IMR-90 (cell line): ENCODE data around the gene SRRM4. TPM values are rescaled to one million over a fixed set of nuclear protein-coding genes. Genes with fewer than 3 reads are reported as not detected.

ENCODE experiments used
- ATAC-seq: fragments of 200-7000 bp; cut with Tn5 transposase; 2 replicates; pipeline ENCODE4 v1.9.1; 2020; ENCODE audit warnings: low read depth, mild to moderate bottlenecking, moderate library complexity
- BruUV-seq: library from RNA; stranded (reverse); fragments of 400-500 nt; replicated peaks from 2 replicates; lab custom pipeline; 2021; lab: Mats Ljungman, UMichigan
- CTCF ChIA-PET: fragments of 300-600 bp; formaldehyde crosslinking; extraction: SDS; loops from one replicate; lab custom pipeline; 2021; ENCODE audit warnings: antibody characterized with exemption; lab: Yijun Ruan, JAX
- POLR2A ChIA-PET: fragments of 300-600 bp; sonication (Branson Sonifier 250); formaldehyde crosslinking; loops from one replicate; lab custom pipeline; 2022; ENCODE audit warnings: antibody characterized with exemption; ENCODE audit not compliant: unreplicated experiment; lab: Charles Lee
- DNase-seq: peaks from one replicate; pipeline ENCODE4 v3.0.0; 2013
- H2AFZ ChIP-seq: replicated peaks from 2 replicates; pipeline ENCODE3; 2013; ENCODE audit warnings: low read length, mild to moderate bottlenecking; ENCODE audit not compliant: poor library complexity
- H2AK5ac ChIP-seq: 2 replicates; pipeline ENCODE4 v1.6.1; 2013; ENCODE audit warnings: low read depth, low read length, inconsistent platforms
- H2AK9ac ChIP-seq: replicated peaks from 2 replicates; pipeline ENCODE3; 2013; ENCODE audit warnings: mild to moderate bottlenecking, low read depth, low read length, moderate library complexity; ENCODE audit not compliant: poor library complexity
- H2BK120ac ChIP-seq: 2 replicates; pipeline ENCODE4 v1.6.1; 2013; ENCODE audit warnings: low read depth, low read length, inconsistent platforms
- H2BK15ac ChIP-seq: 3 replicates; pipeline ENCODE4 v1.6.1; 2013; ENCODE audit warnings: low read depth, low read length, inconsistent platforms
- H2BK20ac ChIP-seq: 2 replicates; pipeline ENCODE4 v1.6.1; 2013; ENCODE audit warnings: low read depth, mild to moderate bottlenecking, inconsistent platforms, low read length, moderate library complexity
- H2BK5ac ChIP-seq: 2 replicates; pipeline ENCODE4 v1.6.1; 2013; ENCODE audit warnings: mild to moderate bottlenecking, low read depth, low read length, inconsistent platforms; ENCODE audit not compliant: poor library complexity, severe bottlenecking
- H3K14ac ChIP-seq: replicated peaks from 2 replicates; pipeline ENCODE4 v1.6.1; 2013; ENCODE audit warnings: low read depth, low read length, inconsistent platforms
- H3K18ac ChIP-seq: 2 replicates; pipeline ENCODE4 v1.6.1; 2013; ENCODE audit warnings: low read depth, low read length, control low read depth
- H3K23ac ChIP-seq: 2 replicates; pipeline ENCODE4 v1.6.1; 2013; ENCODE audit warnings: low read depth, low read length, inconsistent platforms
- H3K27ac ChIP-seq: 2 replicates; pipeline ENCODE4 v1.5.1; 2013; ENCODE audit warnings: mild to moderate bottlenecking, control low read depth, low read length; ENCODE audit not compliant: insufficient read depth
- H3K27me3 ChIP-seq: 2 replicates; pipeline ENCODE4 v1.6.1; 2013; ENCODE audit warnings: low read length; ENCODE audit not compliant: control insufficient read depth, insufficient read depth
- H3K36me3 ChIP-seq: 2 replicates; pipeline ENCODE4 v1.6.1; 2013; ENCODE audit warnings: low read length, mixed read lengths; ENCODE audit not compliant: control insufficient read depth, insufficient read depth
- H3K4ac ChIP-seq: 2 replicates; pipeline ENCODE4 v1.6.1; 2013; ENCODE audit warnings: low read depth, low read length, inconsistent platforms
- H3K4me1 ChIP-seq: 2 replicates; pipeline ENCODE4 v1.6.1; 2013; ENCODE audit warnings: low read length, mixed read lengths; ENCODE audit not compliant: control insufficient read depth, insufficient read depth
- H3K4me2 ChIP-seq: 2 replicates; pipeline ENCODE4 v1.6.1; 2013; ENCODE audit warnings: low read depth, mild to moderate bottlenecking, control low read depth, low read length, moderate library complexity
- H3K4me3 ChIP-seq: 2 replicates; pipeline ENCODE4 v1.5.1; 2013; ENCODE audit warnings: low read depth, mild to moderate bottlenecking, control low read depth, low read length, moderate library complexity; ENCODE audit not compliant: insufficient read depth
- H3K56ac ChIP-seq: 2 replicates; pipeline ENCODE4 v1.6.1; 2013; ENCODE audit warnings: low read length, inconsistent platforms; ENCODE audit not compliant: insufficient read depth; ENCODE audit errors: extremely low read depth
- H3K79me1 ChIP-seq, 2 experiments: 2 replicates each; pipeline ENCODE4 v1.6.1; 2013; ENCODE audit warnings: low read length in 2 of 2, inconsistent platforms in 1 of 2, low read depth in 1 of 2
- H3K9ac ChIP-seq: 2 replicates; pipeline ENCODE4 v1.6.1; 2013; ENCODE audit warnings: low read depth, low read length, control low read depth
- H3K9me1 ChIP-seq: 2 replicates; pipeline ENCODE4 v1.6.1; 2013; ENCODE audit warnings: low read length, inconsistent platforms; ENCODE audit not compliant: insufficient read depth
- H3K9me3 ChIP-seq: 2 replicates; pipeline ENCODE4 v1.6.1; 2013; ENCODE audit warnings: low read length; ENCODE audit not compliant: control insufficient read depth, insufficient read depth
- H4K20me1 ChIP-seq: 2 replicates; pipeline ENCODE4 v1.6.1; 2013; ENCODE audit warnings: low read length, inconsistent platforms; ENCODE audit not compliant: insufficient read depth
- H4K5ac ChIP-seq: 2 replicates; pipeline ENCODE4 v1.6.1; 2013; ENCODE audit warnings: mild to moderate bottlenecking, low read depth, low read length, control low read depth
- H4K8ac ChIP-seq, 2 experiments: 2 replicates each; pipeline ENCODE4 v1.6.1; 2013; ENCODE audit warnings: low read depth in 2 of 2, low read length in 2 of 2, control low read depth in 1 of 2, inconsistent platforms in 1 of 2
- H4K91ac ChIP-seq: 2 replicates; pipeline ENCODE4 v1.6.1; 2013; ENCODE audit warnings: low read depth, low read length, inconsistent platforms; ENCODE audit not compliant: insufficient read depth
- CEBPB ChIP-seq: IDR thresholded peaks from 2 replicates; pipeline ENCODE4 v1.6.1; 2012; ENCODE audit warnings: low read depth, low read length, improper control_type of control experiment
- CHD1 ChIP-seq: IDR thresholded peaks from 2 replicates; pipeline ENCODE4 v1.6.1; 2012; ENCODE audit warnings: low read depth, low read length, improper control_type of control experiment
- MAFK ChIP-seq: IDR thresholded peaks from 2 replicates; pipeline ENCODE4 v1.6.1; 2012; ENCODE audit warnings: low read depth, low read length, improper control_type of control experiment
- MAZ ChIP-seq: IDR thresholded peaks from 2 replicates; pipeline ENCODE4 v1.6.1; 2012; ENCODE audit warnings: low read depth, mild to moderate bottlenecking, low read length, improper control_type of control experiment, moderate library complexity, borderline replicate concordance
- NFE2L2 ChIP-seq: fragments of 150-350 bp; IDR thresholded peaks from 2 replicates; pipeline ENCODE4 v1.6.1; 2016; ENCODE audit warnings: low read depth, mild to moderate bottlenecking, low read length
- RAD21 ChIP-seq: IDR thresholded peaks from 2 replicates; pipeline ENCODE4 v1.6.1; 2012; ENCODE audit warnings: low read length, improper control_type of control experiment
- RFX5 ChIP-seq: IDR thresholded peaks from 2 replicates; pipeline ENCODE4 v1.8.0; 2012; ENCODE audit warnings: low read depth, mild to moderate bottlenecking, low read length, moderate library complexity
- SMC3 ChIP-seq: fragments of 150-350 bp; IDR thresholded peaks from 2 replicates; pipeline ENCODE4 v1.6.1; 2016; ENCODE audit warnings: low read depth, mild to moderate bottlenecking, antibody characterized with exemption, low read length, moderate library complexity
- WGBS, 2 experiments: methylation state at CpG; one replicate each; pipeline versions ENCODE4 v1.1.5 to v1.1.7; 2013; ENCODE audit warnings: missing lambda C conversion rate in 2 of 2; ENCODE audit not compliant: insufficient read length in 1 of 2; ENCODE audit errors: extremely low coverage in 2 of 2; 5-methylcytosine and 5-hydroxymethylcytosine counted together
- dilution Hi-C: fragments of 300-500 bp; cut with HindIII; formaldehyde crosslinking; loops from one replicate; pipeline ENCODE4 v1.14.3; 2018; ENCODE audit warnings: low sequenced_read_pairs; ENCODE audit not compliant: unreplicated experiment
- in situ Hi-C: fragments of 300-500 bp; cut with MboI; formaldehyde crosslinking; loops from 3 replicates; pipeline ENCODE4 v1.14.3; 2019; ENCODE audit warnings: low sequenced_read_pairs, inconsistent platforms, mixed read lengths
- intact Hi-C: fragments of 100-400 bp; cut with micrococcal nuclease; formaldehyde crosslinking; loops from 2 replicates; pipeline ENCODE4 v1.10.0; 2022
- polyA plus RNA-seq, 3 experiments: library from polyadenylated mRNA; depleted of rRNA; stranded (reverse); fragments of >200 nt; gene quantifications; 2 replicates each; pipeline ENCODE4 v1.2.3, GENCODE V29; 2012; ENCODE audit warnings: low replicate concordance in 1 of 3
- total RNA-seq: library from RNA; depleted of rRNA; stranded (reverse); fragments of >200 nt; gene quantifications from 2 replicates; pipeline ENCODE4 v1.2.3, GENCODE V29; 2012
- TF ChIP-seq, protein P1 (sequence below): conservative IDR thresholded peaks from 2 replicates; pipeline ENCODE4 v1.5.1; 2012; ENCODE audit warnings: mild to moderate bottlenecking, low read depth, low read length, improper control_type of control experiment
- TF ChIP-seq, protein P2 (sequence below): fragments of 150-350 bp; IDR thresholded peaks from 2 replicates; pipeline ENCODE4 v1.6.1; 2016; ENCODE audit warnings: low read depth, mild to moderate bottlenecking, low read length, moderate library complexity, borderline replicate concordance
- TF ChIP-seq, protein P3 (sequence below): fragments of 150-350 bp; IDR thresholded peaks from 2 replicates; pipeline ENCODE4 v1.6.1; 2017; ENCODE audit warnings: mild to moderate bottlenecking, antibody characterized with exemption, low read length, low read depth

SRRM4 gene
- total and polyA plus RNA-seq, 2 of the 4 experiments (the other 2 are of a cell fraction), result not detected

DNA sequence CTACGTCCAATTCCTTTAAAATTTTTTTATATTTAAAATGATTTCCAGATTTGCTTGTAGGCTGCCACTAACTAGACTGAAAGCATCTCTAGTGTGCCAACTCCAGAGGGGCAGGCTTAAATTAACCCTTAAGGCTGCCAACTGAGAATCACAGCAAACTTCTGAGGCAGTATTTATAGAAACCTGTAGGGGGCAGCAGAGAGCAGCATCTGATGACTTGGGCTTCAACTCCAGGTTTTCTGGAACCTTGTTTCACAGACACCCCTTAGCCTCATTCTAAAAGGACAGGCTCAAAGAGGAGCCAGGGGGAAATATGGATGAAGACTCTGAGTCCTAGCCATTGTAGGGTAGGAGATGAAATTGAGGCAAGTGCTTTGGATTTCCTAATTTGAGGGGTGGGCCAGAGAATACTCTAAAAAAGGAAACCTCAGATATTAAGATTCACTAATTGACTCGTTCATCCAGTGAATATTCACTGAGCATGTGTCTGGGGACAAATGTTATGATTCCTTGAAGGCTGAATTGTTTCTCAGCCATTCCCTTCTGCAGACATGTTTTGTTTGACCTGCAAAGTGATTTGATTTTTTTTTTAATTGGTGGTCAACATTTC is 134.1 kb downstream of the SRRM4 start:
- H2BK5ac ChIP-seq, result no peak overlapping the region
- intact Hi-C loops, result loop anchor here (1.0 to 5.0 kb wide), 3 partner anchors 65 to 708 kb away; no protein-coding TSS in a partner anchor
- H3K4ac ChIP-seq, result no peak overlapping the region
- no peak overlapping the region for H2BK20ac ChIP-seq
- H4K91ac ChIP-seq, result no peak overlapping the region
- H3K14ac ChIP-seq, result no peak overlapping the region
- no peak overlapping the region for H3K27ac ChIP-seq
- no peak overlapping the region for H4K8ac ChIP-seq
- H3K36me3 ChIP-seq, result no peaks in the 10 kb centered on the region
- CTCF ChIA-PET, result no interaction called here
- no CpG with 5 or more reads among the region's 2 CpGs for WGBS, 2 experiments
- no peak overlapping the region for H4K5ac ChIP-seq
- H3K18ac ChIP-seq, result no peak overlapping the region
- H4K20me1 ChIP-seq, result no peaks in the 10 kb centered on the region
- no peak overlapping the region for H2BK15ac ChIP-seq
- no peaks in the 10 kb centered on the region for H3K9me3 ChIP-seq
- H3K4me3 ChIP-seq, result no peak overlapping the region
- no peak for TF ChIP-seq RFX5
- no peak for TF ChIP-seq CHD1
- no peak for TF ChIP-seq NFE2L2
- no peak for TF ChIP-seq MAFK
- TF ChIP-seq MAZ, result no peak
- peak; percentile 83 for TF ChIP-seq RAD21
- peak; percentile 80 for TF ChIP-seq SMC3
- TF ChIP-seq, protein P1, sequence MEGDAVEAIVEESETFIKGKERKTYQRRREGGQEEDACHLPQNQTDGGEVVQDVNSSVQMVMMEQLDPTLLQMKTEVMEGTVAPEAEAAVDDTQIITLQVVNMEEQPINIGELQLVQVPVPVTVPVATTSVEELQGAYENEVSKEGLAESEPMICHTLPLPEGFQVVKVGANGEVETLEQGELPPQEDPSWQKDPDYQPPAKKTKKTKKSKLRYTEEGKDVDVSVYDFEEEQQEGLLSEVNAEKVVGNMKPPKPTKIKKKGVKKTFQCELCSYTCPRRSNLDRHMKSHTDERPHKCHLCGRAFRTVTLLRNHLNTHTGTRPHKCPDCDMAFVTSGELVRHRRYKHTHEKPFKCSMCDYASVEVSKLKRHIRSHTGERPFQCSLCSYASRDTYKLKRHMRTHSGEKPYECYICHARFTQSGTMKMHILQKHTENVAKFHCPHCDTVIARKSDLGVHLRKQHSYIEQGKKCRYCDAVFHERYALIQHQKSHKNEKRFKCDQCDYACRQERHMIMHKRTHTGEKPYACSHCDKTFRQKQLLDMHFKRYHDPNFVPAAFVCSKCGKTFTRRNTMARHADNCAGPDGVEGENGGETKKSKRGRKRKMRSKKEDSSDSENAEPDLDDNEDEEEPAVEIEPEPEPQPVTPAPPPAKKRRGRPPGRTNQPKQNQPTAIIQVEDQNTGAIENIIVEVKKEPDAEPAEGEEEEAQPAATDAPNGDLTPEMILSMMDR, result peak; percentile 75
- TF ChIP-seq CEBPB, result no peak
- TF ChIP-seq, protein P2, sequence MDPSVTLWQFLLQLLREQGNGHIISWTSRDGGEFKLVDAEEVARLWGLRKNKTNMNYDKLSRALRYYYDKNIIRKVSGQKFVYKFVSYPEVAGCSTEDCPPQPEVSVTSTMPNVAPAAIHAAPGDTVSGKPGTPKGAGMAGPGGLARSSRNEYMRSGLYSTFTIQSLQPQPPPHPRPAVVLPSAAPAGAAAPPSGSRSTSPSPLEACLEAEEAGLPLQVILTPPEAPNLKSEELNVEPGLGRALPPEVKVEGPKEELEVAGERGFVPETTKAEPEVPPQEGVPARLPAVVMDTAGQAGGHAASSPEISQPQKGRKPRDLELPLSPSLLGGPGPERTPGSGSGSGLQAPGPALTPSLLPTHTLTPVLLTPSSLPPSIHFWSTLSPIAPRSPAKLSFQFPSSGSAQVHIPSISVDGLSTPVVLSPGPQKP, result no peak
- TF ChIP-seq, protein P3, sequence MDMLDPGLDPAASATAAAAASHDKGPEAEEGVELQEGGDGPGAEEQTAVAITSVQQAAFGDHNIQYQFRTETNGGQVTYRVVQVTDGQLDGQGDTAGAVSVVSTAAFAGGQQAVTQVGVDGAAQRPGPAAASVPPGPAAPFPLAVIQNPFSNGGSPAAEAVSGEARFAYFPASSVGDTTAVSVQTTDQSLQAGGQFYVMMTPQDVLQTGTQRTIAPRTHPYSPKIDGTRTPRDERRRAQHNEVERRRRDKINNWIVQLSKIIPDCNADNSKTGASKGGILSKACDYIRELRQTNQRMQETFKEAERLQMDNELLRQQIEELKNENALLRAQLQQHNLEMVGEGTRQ, result no peak
- H2AFZ ChIP-seq, result no peak overlapping the region
- in situ Hi-C loops, result no loop called here
- H3K79me1 ChIP-seq, result no peaks in the 10 kb centered on the region
- ATAC-seq (peak; percentile 51), DNase-seq (peak; percentile 31)
- H3K4me2 ChIP-seq, result no peak overlapping the region
- H2BK120ac ChIP-seq, result no peak overlapping the region
- no peak overlapping the region for H3K56ac ChIP-seq
- no peak overlapping the region for H3K9ac ChIP-seq
- H3K4me1 ChIP-seq, result no peaks in the 10 kb centered on the region
- no peak overlapping the region for H3K23ac ChIP-seq
- H3K27me3 ChIP-seq, result no peaks in the 10 kb centered on the region
- BruUV-seq, result no TSS peak
- POLR2A ChIA-PET, result no interaction called here
- H2AK9ac ChIP-seq, result no peak overlapping the region
- dilution Hi-C loops, result no loop called here
- H2AK5ac ChIP-seq, result no peak overlapping the region
- no peaks in the 10 kb centered on the region for H3K9me1 ChIP-seq
